A549 (cell line): Measurements from ENCODE around the gene TUBA8.

ENCODE experiments used
- CEBPB ChIP-seq, 2 experiments: fragments of >200 bp in 1 of 2; sonication (Bioruptor Twin) in 1 of 2; formaldehyde crosslinking in 1 of 2; IDR thresholded peaks; 2 replicates each; pipeline ENCODE4 v1.6.1; 2012 to 2016
- CTCF ChIP-seq: fragments of >200 bp; sonication (Bioruptor Twin); formaldehyde crosslinking; IDR thresholded peaks from 3 replicates; pipeline ENCODE4 v1.5.1; 2016
- EHMT2 ChIP-seq: fragments of 200-600 bp; sonication (generic); IDR thresholded peaks from 2 replicates; pipeline ENCODE4 v1.6.1; 2016; ENCODE audit warnings: antibody characterized with exemption, low read depth, mild to moderate bottlenecking, moderate library complexity
- KDM1A ChIP-seq: fragments of 200-600 bp; sonication (generic); IDR thresholded peaks from 2 replicates; pipeline ENCODE4 v1.6.1; 2016; ENCODE audit warnings: low read depth, mild to moderate bottlenecking

GRCh38 chr22:18067121-18067520 is 43.5 kb upstream of the TUBA8 start:
- TF ChIP-seq EHMT2 (no peak), CEBPB (IDR thresholded peaks at IDR 0.05) (no peak), KDM1A (no peak), CTCF (no peak)
